Measurements from ENCODE around the gene BDH1. TPM values are rescaled to one million over a fixed set of nuclear protein-coding genes. Genes with fewer than 3 reads are reported as not detected.

BDH1 gene
- total and polyA plus RNA-seq, 2 experiments from 2014 or later, result 21.4 to 26.1 TPM

DNA sequence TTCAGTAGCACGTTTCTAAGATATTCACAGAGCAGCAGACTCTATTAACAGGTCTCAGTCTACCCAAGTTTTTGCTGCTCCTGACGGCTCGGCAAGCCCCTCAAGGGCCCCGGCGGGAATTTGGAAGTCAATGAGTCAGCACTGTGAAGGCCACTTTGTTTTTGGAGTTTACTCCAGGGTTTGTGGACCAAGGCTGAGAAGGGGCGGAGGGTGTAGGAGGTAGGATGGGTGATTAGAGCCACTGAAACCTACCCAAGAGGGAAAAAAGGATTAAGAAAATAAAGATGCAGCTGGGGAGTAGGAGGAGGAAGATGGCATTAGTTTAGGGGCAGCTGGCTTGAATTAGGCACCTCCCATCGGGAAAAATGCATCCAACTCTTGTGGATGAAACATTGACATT is 87.6 kb downstream of the BDH1 start:
- Histone ChIP-seq H3K27ac (no peak overlapping the region), H3K9me3 (ENCODE audit: low read depth) (no peaks in the 10 kb centered on the region), H3K36me3 (no peaks in the 10 kb centered on the region), H3K4me1 (ENCODE audit: low read depth) (peaks cover 16% of the 10 kb centered on the region), H3K4me3 (no peak overlapping the region), H3K27me3 (no peaks in the 10 kb centered on the region)
- no peak for DNase-seq (ENCODE audit: low read depth in 1 of 2, low spot score in 1 of 2)
- TF ChIP-seq, protein P1, sequence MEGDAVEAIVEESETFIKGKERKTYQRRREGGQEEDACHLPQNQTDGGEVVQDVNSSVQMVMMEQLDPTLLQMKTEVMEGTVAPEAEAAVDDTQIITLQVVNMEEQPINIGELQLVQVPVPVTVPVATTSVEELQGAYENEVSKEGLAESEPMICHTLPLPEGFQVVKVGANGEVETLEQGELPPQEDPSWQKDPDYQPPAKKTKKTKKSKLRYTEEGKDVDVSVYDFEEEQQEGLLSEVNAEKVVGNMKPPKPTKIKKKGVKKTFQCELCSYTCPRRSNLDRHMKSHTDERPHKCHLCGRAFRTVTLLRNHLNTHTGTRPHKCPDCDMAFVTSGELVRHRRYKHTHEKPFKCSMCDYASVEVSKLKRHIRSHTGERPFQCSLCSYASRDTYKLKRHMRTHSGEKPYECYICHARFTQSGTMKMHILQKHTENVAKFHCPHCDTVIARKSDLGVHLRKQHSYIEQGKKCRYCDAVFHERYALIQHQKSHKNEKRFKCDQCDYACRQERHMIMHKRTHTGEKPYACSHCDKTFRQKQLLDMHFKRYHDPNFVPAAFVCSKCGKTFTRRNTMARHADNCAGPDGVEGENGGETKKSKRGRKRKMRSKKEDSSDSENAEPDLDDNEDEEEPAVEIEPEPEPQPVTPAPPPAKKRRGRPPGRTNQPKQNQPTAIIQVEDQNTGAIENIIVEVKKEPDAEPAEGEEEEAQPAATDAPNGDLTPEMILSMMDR (IDR thresholded peaks at IDR 0.05; ENCODE audit: low read depth, low read length), result no peak

DNA sequence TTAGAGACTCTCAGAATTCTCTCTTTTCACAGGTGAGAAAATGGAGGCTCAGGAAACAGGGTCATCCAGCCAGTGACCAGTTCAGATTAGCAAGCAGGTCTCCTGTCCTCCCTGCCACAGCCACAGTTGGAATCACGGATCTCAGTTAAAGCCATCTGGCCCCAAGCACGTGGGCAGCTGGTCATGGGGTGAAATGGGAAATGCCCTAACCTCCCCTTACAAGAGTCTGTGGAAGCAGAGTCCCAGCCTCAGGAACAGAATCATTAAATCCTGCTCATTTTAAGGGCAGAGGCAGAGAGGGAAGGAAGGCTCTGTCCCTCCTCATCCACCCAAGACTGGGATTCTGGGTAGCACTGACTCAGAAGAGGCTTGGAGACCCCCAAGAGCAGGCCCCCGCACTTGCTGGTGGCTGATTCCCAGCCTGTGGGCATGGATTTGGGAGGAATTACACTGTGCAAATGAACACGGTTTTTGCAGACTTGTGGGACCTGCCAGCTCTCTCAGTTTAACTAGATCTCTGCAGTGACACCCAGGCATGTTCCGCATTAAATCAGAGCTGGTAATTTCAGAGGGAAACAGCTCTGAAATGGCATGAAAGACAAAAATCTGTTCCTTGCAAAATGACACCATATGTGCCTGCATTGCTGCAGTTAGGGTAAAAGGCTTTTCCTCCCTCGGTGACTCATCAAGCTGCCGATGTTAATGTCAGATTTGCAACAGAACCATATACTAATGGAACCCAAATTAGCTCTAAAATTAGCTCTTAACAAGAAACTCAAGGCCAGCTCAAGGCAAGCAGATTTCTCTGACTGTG is 89.0 kb downstream of the BDH1 start:
- H3K9me3 ChIP-seq (ENCODE audit: low read depth), result no peaks in the 10 kb centered on the region
- H3K36me3 ChIP-seq, result no peaks in the 10 kb centered on the region
- peak in 1 of 2 donors; percentile 58 for DNase-seq (ENCODE audit: low read depth in 1 of 2, low spot score in 1 of 2)
- TF ChIP-seq, protein P1 (IDR thresholded peaks at IDR 0.05; ENCODE audit: low read depth, low read length), result no peak
- H3K4me3 ChIP-seq, result no peak overlapping the region
- H3K4me1 ChIP-seq (ENCODE audit: low read depth), result peaks cover 16% of the 10 kb centered on the region
- H3K27me3 ChIP-seq, result no peaks in the 10 kb centered on the region
- H3K27ac ChIP-seq, result peak overlapping the region; percentile 37

DNA sequence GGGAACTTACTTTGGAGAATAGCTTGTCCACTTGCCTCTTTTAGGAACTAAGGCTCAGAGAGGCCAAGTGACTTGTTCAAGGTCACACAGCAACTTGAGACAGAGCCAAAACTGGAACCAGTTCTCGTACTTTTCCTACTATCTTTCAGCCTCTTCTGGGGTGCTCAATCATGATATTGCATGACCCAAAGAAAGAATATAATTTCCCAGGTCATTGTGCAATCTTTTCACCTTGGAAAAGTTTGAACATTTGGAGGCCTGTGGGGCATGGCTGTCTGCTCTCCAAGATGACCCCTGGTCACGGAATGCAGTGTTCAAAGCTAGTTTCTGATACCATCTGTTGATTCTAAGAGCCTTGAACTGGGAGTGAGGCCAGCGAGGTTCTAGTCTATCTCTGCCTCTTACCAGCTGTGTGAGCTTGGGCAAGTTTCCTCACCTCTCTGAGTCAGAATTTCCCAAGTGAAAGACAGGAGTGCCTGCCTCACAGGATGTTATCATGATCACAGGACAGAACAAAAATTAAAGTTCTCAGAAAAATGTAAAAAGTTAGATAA is 89.7 kb downstream of the BDH1 start:
- Histone ChIP-seq H3K9me3 (ENCODE audit: low read depth) (no peaks in the 10 kb centered on the region), H3K27ac (no peak overlapping the region), H3K36me3 (no peaks in the 10 kb centered on the region), H3K4me1 (ENCODE audit: low read depth) (peaks cover 16% of the 10 kb centered on the region), H3K4me3 (no peak overlapping the region), H3K27me3 (no peaks in the 10 kb centered on the region)
- TF ChIP-seq, protein P1 (IDR thresholded peaks at IDR 0.05; ENCODE audit: low read depth, low read length), result no peak
- DNase-seq (ENCODE audit: low read depth in 1 of 2, low spot score in 1 of 2), result peak in 1 of 2 donors; percentile 73

DNA sequence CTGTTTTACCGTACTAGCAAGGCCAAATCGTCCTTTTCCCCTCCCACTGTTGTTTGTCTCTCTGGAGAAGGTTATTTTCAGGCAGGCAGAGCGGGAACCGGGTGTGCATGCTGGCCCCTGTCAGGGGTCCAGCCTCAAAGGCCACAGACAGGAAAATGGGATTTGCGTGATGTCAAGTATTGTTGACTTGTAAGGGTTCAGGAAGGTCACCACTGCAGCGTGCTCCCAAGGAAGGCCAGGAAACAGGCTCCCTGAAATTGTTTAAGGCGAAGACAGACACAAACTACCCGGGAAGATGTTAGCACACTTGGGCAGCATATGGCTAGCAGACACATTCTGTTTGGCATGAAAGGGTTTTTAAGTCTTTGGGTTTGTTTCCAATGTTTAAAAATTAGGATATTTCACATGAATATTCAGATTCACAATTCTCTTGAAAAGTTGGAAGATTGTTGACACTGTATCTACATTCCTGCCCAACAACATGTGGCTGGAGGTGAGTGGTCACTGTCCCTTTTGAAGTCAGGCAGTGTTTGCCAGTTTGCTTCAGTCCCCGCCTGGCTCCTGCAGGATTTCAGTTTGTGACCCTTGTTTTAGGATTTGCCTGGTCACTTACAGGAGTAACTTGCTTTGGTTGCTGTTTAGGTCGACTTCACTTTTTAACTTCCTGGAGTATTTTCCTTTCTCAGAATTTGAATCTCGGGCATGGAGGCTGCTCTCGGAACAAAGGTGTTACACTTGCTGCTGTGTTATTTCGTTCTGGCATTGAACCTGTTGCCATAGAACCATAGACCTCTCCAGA is 90.4 kb downstream of the BDH1 start:
- Histone ChIP-seq H3K9me3 (ENCODE audit: low read depth) (no peaks in the 10 kb centered on the region), H3K4me3 (no peak overlapping the region), H3K27me3 (no peaks in the 10 kb centered on the region), H3K27ac (no peak overlapping the region), H3K36me3 (no peaks in the 10 kb centered on the region), H3K4me1 (ENCODE audit: low read depth) (peaks cover 16% of the 10 kb centered on the region)
- DNase-seq (ENCODE audit: low read depth in 1 of 2, low spot score in 1 of 2), result no peak
- TF ChIP-seq, protein P1 (IDR thresholded peaks at IDR 0.05; ENCODE audit: low read depth, low read length), result no peak

DNA sequence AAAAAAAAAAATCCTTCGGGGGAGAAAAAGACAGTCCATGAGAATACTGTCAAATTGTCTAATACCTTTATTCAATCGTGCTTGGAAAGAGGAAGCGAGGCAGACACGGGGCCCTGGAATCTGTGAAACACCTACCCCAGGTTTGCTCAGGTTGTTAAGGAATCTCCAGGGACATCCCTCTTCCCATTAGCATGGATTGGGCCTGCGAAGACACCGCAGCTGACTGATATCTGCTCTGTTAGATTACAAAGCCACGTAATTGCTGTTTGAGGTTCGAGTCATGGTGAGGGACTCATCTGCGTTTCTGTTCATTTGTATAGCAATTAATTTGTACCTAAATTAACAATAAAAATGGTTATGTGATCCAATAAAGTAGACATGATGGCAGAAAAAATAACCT is 91.0 kb downstream of the BDH1 start:
- Histone ChIP-seq H3K27ac (no peak overlapping the region), H3K36me3 (no peaks in the 10 kb centered on the region), H3K4me3 (no peak overlapping the region), H3K27me3 (no peaks in the 10 kb centered on the region), H3K9me3 (ENCODE audit: low read depth) (no peaks in the 10 kb centered on the region), H3K4me1 (ENCODE audit: low read depth) (peaks cover 16% of the 10 kb centered on the region)
- TF ChIP-seq, protein P1 (IDR thresholded peaks at IDR 0.05; ENCODE audit: low read depth, low read length), result no peak
- no peak for DNase-seq (ENCODE audit: low read depth in 1 of 2, low spot score in 1 of 2)
